Endothelial cell of umbilical vein (primary cell): ENCODE results near the gene CD2AP. TPM values are rescaled to one million over a fixed set of nuclear protein-coding genes. Genes with fewer than 3 reads are reported as not detected.

Experiments used
- BruUV-seq: library from RNA; stranded (reverse); fragments of 400-500 nt; replicated peaks from 2 replicates; lab custom pipeline; 2021; lab: Mats Ljungman, UMichigan
- CTCF ChIA-PET: fragments of 300-600, 350-600 bp; sonication (Branson Sonifier 250); formaldehyde crosslinking; loops from one replicate; lab custom pipeline; 2021; ENCODE audit warnings: antibody characterized with exemption, inconsistent platforms; lab: Charles Lee
- POLR2A ChIA-PET: fragments of 300-600, 350-600 bp; sonication (Branson Sonifier 250); formaldehyde crosslinking; loops from one replicate; lab custom pipeline; 2021; ENCODE audit warnings: antibody characterized with exemption, inconsistent platforms; lab: Charles Lee
- DNase-seq: peaks from one replicate; pipeline ENCODE4 v3.0.0-alpha.2; 2011; ENCODE audit warnings: low read depth, low spot score
- FAIRE-seq: peaks from 2 replicates; lab custom pipeline; 2011; peaks lifted over from hg19 to GRCh38; lab: Jason Lieb, UNC
- H2AFZ ChIP-seq: 2 replicates; pipeline ENCODE4 v1.6.0; 2012; ENCODE audit warnings: low read depth, low read length, control low read depth, inconsistent platforms
- H3K27ac ChIP-seq: 2 replicates; pipeline ENCODE4 v1.5.1; 2011; ENCODE audit warnings: low read depth, mild to moderate bottlenecking, control low read depth, low read length, moderate library complexity; ENCODE audit not compliant: insufficient read depth
- H3K27me3 ChIP-seq, 2 experiments: 2 replicates each; pipeline versions ENCODE4 v1.6.0 to v1.6.1; 2011; ENCODE audit warnings: low read length in 2 of 2, mixed read lengths in 1 of 2; ENCODE audit not compliant: control insufficient read depth in 2 of 2, insufficient read depth in 2 of 2
- H3K36me3 ChIP-seq, 2 experiments: 2 replicates in 1 of 2; 3 replicates in 1 of 2; pipeline ENCODE4 v1.5.1; 2011; ENCODE audit warnings: low read length in 2 of 2, mild to moderate bottlenecking in 1 of 2, moderate library complexity in 1 of 2; ENCODE audit not compliant: control insufficient read depth in 2 of 2, insufficient read depth in 2 of 2; ENCODE audit errors: extremely low read depth in 1 of 2
- H3K4me1 ChIP-seq: 3 replicates; pipeline ENCODE4 v1.5.1; 2011; ENCODE audit warnings: mild to moderate bottlenecking, low read length; ENCODE audit not compliant: control insufficient read depth, insufficient read depth; ENCODE audit errors: extremely low read depth
- H3K4me2 ChIP-seq: 2 replicates; pipeline ENCODE4 v1.6.1; 2011; ENCODE audit warnings: low read length, control low read depth, mixed read lengths; ENCODE audit not compliant: insufficient read depth
- H3K4me3 ChIP-seq, 3 experiments: fragments of 200-600 bp in 1 of 3; sonication (generic), shearing (Covaris generic) in 1 of 3; replicated peaks in 1 of 3; 2 replicates each; pipeline ENCODE4 v1.5.1; 2011 to 2016; ENCODE audit warnings: control low read depth in 3 of 3, low read length in 3 of 3, mild to moderate bottlenecking in 2 of 3, inconsistent platforms in 1 of 3, low read depth in 1 of 3, moderate library complexity in 1 of 3; ENCODE audit not compliant: insufficient read depth in 1 of 3
- H3K79me2 ChIP-seq: 2 replicates; pipeline ENCODE4 v1.6.0; 2012; ENCODE audit warnings: low read length, inconsistent platforms; ENCODE audit not compliant: control insufficient read depth, insufficient read depth
- H3K9ac ChIP-seq: replicated peaks from 2 replicates; pipeline ENCODE3; 2011; ENCODE audit warnings: low read length, control low read depth; ENCODE audit not compliant: insufficient read depth; ENCODE audit errors: extremely low read depth
- H3K9me1 ChIP-seq: replicated peaks from 3 replicates; pipeline ENCODE4 v1.6.0; 2011; ENCODE audit warnings: mild to moderate bottlenecking, low read length; ENCODE audit not compliant: control insufficient read depth, insufficient read depth; ENCODE audit errors: extremely low read depth
- H3K9me3 ChIP-seq: replicated peaks from 2 replicates; pipeline ENCODE4 v1.5.1; 2012; ENCODE audit warnings: low read length, inconsistent platforms; ENCODE audit not compliant: control insufficient read depth, insufficient read depth
- H4K20me1 ChIP-seq: replicated peaks from 2 replicates; pipeline ENCODE3; 2011; ENCODE audit warnings: mild to moderate bottlenecking, low read length; ENCODE audit not compliant: control insufficient read depth, insufficient read depth; ENCODE audit errors: extremely low read depth
- EZH2 ChIP-seq: IDR thresholded peaks from 2 replicates; pipeline ENCODE4 v1.6.1; 2012; ENCODE audit warnings: borderline replicate concordance, low read depth, mild to moderate bottlenecking, moderate library complexity, low read length, inconsistent platforms; ENCODE audit not compliant: severe bottlenecking
- FOS ChIP-seq: IDR thresholded peaks from 2 replicates; pipeline ENCODE4 v1.6.1; 2011; ENCODE audit warnings: mild to moderate bottlenecking, low read length, moderate library complexity, borderline replicate concordance; ENCODE audit not compliant: insufficient read depth
- GATA2 ChIP-seq: IDR thresholded peaks from 2 replicates; pipeline ENCODE4 v1.7.0; 2011; ENCODE audit warnings: low read depth, mild to moderate bottlenecking, moderate library complexity, mixed read lengths, low read length; ENCODE audit not compliant: insufficient read length, insufficient read depth
- JUN ChIP-seq: IDR thresholded peaks from 2 replicates; pipeline ENCODE4 v1.6.1; 2011; ENCODE audit warnings: borderline replicate concordance, low read depth; ENCODE audit not compliant: insufficient read length, insufficient read depth
- MYC ChIP-seq: IDR thresholded peaks from one replicate; pipeline ENCODE4 v1.6.1; 2011; ENCODE audit warnings: mild to moderate bottlenecking, low read depth, low read length
- POLR2A ChIP-seq: IDR thresholded peaks from 2 replicates; pipeline ENCODE4 v1.6.1; 2012; ENCODE audit warnings: low read depth, mild to moderate bottlenecking, control low read depth, low read length
- POLR2AphosphoS5 ChIP-seq: IDR thresholded peaks from 2 replicates; pipeline ENCODE4 v1.6.1; 2012; ENCODE audit warnings: low read depth, mild to moderate bottlenecking, control low read depth, low read length, moderate library complexity; ENCODE audit not compliant: insufficient read depth
- dilution Hi-C: fragments of 300-500 bp; cut with MboI; formaldehyde crosslinking; loops from one replicate; pipeline ENCODE4 v1.15.0; 2019; ENCODE audit warnings: low sequenced_read_pairs; ENCODE audit not compliant: extremely low pct_ligation_motif_present
- intact Hi-C: fragments of 100-400 bp; cut with micrococcal nuclease; formaldehyde crosslinking; loops from one replicate; pipeline ENCODE4 v1.10.0; 2022
- polyA plus RNA-seq, 4 experiments: library from polyadenylated mRNA; depleted of rRNA in 3 of 4; stranded (reverse) in 3 of 4; unstranded in 1 of 4; fragments of >200 nt; gene quantifications; 2 replicates each; pipeline versions ENCODE4 v1.2.1 to v1.2.3, GENCODE V29; 2011 to 2012; ENCODE audit warnings: missing spikeins in 1 of 4
- total RNA-seq: library from RNA; stranded (reverse); gene quantifications from 2 replicates; pipeline ENCODE4 v1.2.3, GENCODE V29; 2021
- TF ChIP-seq, protein P1 (sequence below): IDR thresholded peaks from 2 replicates; pipeline ENCODE4 v1.6.1; 2011; ENCODE audit not compliant: insufficient read depth, insufficient read length
- TF ChIP-seq, protein P2 (sequence below), 2 donors: IDR thresholded peaks; 1 replicate in 1 of 2; 2 replicates in 1 of 2; pipeline ENCODE4 v1.5.1; 2011; ENCODE audit warnings: low read length in 2 of 2, mild to moderate bottlenecking in 2 of 2, moderate library complexity in 2 of 2, control low read depth in 1 of 2, inconsistent platforms in 1 of 2, low read depth in 1 of 2; ENCODE audit not compliant: insufficient read depth in 1 of 2; ENCODE audit errors: extremely low read depth in 1 of 2

The CD2AP gene
- total and polyA plus RNA-seq, 2 donors (not counting 3 experiments of a cell fraction or from before 2014, with no cell fraction given) = 4.2 to 39.8 TPM

DNA sequence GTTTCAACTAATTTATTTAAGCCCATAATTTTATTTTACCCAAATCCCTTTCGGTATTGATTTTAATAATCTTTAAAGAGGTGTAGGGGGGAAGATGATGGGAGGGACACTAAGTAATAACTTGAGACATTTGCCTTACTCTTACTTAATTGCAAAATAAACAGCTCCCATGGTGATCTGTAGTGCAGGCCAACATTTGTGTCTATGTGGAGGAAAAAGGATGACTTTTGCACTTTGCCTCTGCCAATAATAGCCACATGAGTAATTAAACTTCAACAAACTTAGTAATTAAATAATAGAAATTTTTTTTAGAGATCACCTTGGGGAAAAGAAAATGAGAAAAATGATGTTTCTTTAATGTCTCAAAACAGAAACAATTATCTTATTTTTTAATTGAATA is 29.9 kb upstream of the CD2AP start:
- Histone ChIP-seq H3K27me3 (no peaks in the 10 kb centered on the region), H3K79me2 (no peaks in the 10 kb centered on the region), H3K9me3 (no peaks in the 10 kb centered on the region), H3K9ac (no peak overlapping the region), H3K9me1 (no peaks in the 10 kb centered on the region), H2AFZ (no peak overlapping the region), H3K4me2 (no peak overlapping the region), H4K20me1 (no peaks in the 10 kb centered on the region), H3K4me3 (no peak overlapping the region), H3K27ac (no peak overlapping the region), H3K36me3 (no peaks in the 10 kb centered on the region), H3K4me1 (no peaks in the 10 kb centered on the region)
- dilution Hi-C loops = no loop called here
- intact Hi-C loops = no loop called here
- TF ChIP-seq JUN = no peak
- TF ChIP-seq EZH2 = no peak
- TF ChIP-seq POLR2AphosphoS5 = no peak
- TF ChIP-seq FOS = no peak
- no peak for TF ChIP-seq POLR2A
- TF ChIP-seq GATA2 = no peak
- TF ChIP-seq, protein P1, sequence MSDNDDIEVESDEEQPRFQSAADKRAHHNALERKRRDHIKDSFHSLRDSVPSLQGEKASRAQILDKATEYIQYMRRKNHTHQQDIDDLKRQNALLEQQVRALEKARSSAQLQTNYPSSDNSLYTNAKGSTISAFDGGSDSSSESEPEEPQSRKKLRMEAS = no peak
- no peak for TF ChIP-seq MYC
- TF ChIP-seq, protein P2, sequence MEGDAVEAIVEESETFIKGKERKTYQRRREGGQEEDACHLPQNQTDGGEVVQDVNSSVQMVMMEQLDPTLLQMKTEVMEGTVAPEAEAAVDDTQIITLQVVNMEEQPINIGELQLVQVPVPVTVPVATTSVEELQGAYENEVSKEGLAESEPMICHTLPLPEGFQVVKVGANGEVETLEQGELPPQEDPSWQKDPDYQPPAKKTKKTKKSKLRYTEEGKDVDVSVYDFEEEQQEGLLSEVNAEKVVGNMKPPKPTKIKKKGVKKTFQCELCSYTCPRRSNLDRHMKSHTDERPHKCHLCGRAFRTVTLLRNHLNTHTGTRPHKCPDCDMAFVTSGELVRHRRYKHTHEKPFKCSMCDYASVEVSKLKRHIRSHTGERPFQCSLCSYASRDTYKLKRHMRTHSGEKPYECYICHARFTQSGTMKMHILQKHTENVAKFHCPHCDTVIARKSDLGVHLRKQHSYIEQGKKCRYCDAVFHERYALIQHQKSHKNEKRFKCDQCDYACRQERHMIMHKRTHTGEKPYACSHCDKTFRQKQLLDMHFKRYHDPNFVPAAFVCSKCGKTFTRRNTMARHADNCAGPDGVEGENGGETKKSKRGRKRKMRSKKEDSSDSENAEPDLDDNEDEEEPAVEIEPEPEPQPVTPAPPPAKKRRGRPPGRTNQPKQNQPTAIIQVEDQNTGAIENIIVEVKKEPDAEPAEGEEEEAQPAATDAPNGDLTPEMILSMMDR (IDR thresholded peaks at IDR 0.05; ENCODE audit: extremely low read depth in 1 of 2, insufficient read depth in 1 of 2, low read depth in 1 of 2, low read length in 2 of 2) = no peak
- ChIA-PET POLR2A (no interaction called here), CTCF (no interaction called here)
- FAIRE-seq = no peak
- BruUV-seq = no TSS peak
- no peak for DNase-seq
